SK-N-SH treated with all-trans-retinoic acid at 6 μM for 48 hours (cell line): Measurements from ENCODE around the gene PAPSS2.

Experiments
- ARNTL ChIP-seq: fragments of 450-650 bp; formaldehyde crosslinking; IDR thresholded peaks from 2 replicates; pipeline ENCODE4 v1.5.0; 2020; ENCODE audit warnings: low read depth, mild to moderate bottlenecking, moderate library complexity, borderline replicate concordance
- BACH2 ChIP-seq: fragments of 250-450 bp; sonication (Bioruptor Pico); IDR thresholded peaks from 2 replicates; pipeline ENCODE4 v1.9.0; 2021; ENCODE audit warnings: mild to moderate bottlenecking, borderline replicate concordance
- CREB5 ChIP-seq: fragments of 250-450 bp; sonication (Bioruptor Pico); IDR thresholded peaks from 2 replicates; pipeline ENCODE4 v1.5.1; 2020; ENCODE audit warnings: low read depth, mild to moderate bottlenecking, moderate library complexity
- CSRNP3 ChIP-seq: fragments of 250-450 bp; sonication (Bioruptor Pico); IDR thresholded peaks from 2 replicates; pipeline ENCODE4 v1.5.1; 2021; ENCODE audit warnings: mild to moderate bottlenecking, moderate library complexity
- ESRRG ChIP-seq: fragments of 250-450 bp; sonication (Bioruptor Pico); IDR thresholded peaks from 2 replicates; pipeline ENCODE4 v1.6.1; 2021; ENCODE audit warnings: mild to moderate bottlenecking
- GLIS3 ChIP-seq: fragments of 250-450 bp; sonication (Bioruptor Pico); IDR thresholded peaks from 2 replicates; pipeline ENCODE4 v1.5.0; 2020; ENCODE audit warnings: mild to moderate bottlenecking, moderate library complexity
- OSR1 ChIP-seq: fragments of 250-450 bp; sonication (Bioruptor Pico); IDR thresholded peaks from 2 replicates; pipeline ENCODE4 v1.8.0; 2022; ENCODE audit warnings: moderate library complexity, mild to moderate bottlenecking, inconsistent platforms
- PATZ1 ChIP-seq: fragments of 250-450 bp; sonication (Bioruptor Pico); IDR thresholded peaks from 2 replicates; pipeline ENCODE4 v1.8.0; 2020; ENCODE audit warnings: mild to moderate bottlenecking, moderate library complexity, borderline replicate concordance
- PPARA ChIP-seq: fragments of 250-450 bp; sonication (Bioruptor Pico); IDR thresholded peaks from 2 replicates; pipeline ENCODE4 v1.5.0; 2020; ENCODE audit warnings: mild to moderate bottlenecking, borderline replicate concordance
- RARB ChIP-seq: fragments of 250-450 bp; sonication (Bioruptor Pico); IDR thresholded peaks from 2 replicates; pipeline ENCODE4 v1.8.0; 2021; ENCODE audit warnings: mild to moderate bottlenecking, moderate library complexity
- SNAI2 ChIP-seq: fragments of 250-450 bp; sonication (Bioruptor Pico); IDR thresholded peaks from 2 replicates; pipeline ENCODE4 v1.5.0; 2020; ENCODE audit warnings: mild to moderate bottlenecking, moderate library complexity
- ZC3H10 ChIP-seq: fragments of 250-450 bp; sonication (Bioruptor Pico); IDR thresholded peaks from 2 replicates; pipeline ENCODE4 v1.5.1; 2021; ENCODE audit warnings: mild to moderate bottlenecking, moderate library complexity
- ZFP3 ChIP-seq: fragments of 250-450 bp; sonication (Bioruptor Pico); IDR thresholded peaks from 2 replicates; pipeline ENCODE4 v1.5.0; 2020; ENCODE audit warnings: mild to moderate bottlenecking, moderate library complexity
- ZNF70 ChIP-seq: fragments of 450-650 bp; formaldehyde crosslinking; IDR thresholded peaks from 2 replicates; pipeline ENCODE4 v1.5.0; 2020; ENCODE audit warnings: mild to moderate bottlenecking, moderate library complexity

GRCh38 chr10:87694011-87694794 is 34.5 kb downstream of the PAPSS2 start:
- TF ChIP-seq ZFP3 (CRISPR knock-in tag) (no peak), GLIS3 (CRISPR knock-in tag) (no peak), CREB5 (no peak), ARNTL (CRISPR knock-in tag) (no peak), PATZ1 (CRISPR knock-in tag) (no peak), ZNF70 (no peak), BACH2 (CRISPR knock-in tag) (no peak), ESRRG (no peak), ZC3H10 (CRISPR knock-in tag) (no peak), OSR1 (CRISPR knock-in tag) (no peak), CSRNP3 (no peak), RARB (CRISPR knock-in tag) (no peak), SNAI2 (CRISPR knock-in tag) (no peak), PPARA (CRISPR knock-in tag) (no peak)
